GM08714 (cell line): ENCODE data around the gene RPLP1.

ENCODE experiments used
- H3K4me3 ChIP-seq: fragments of 200-500 bp; sonication (Bioruptor generic); 2 replicates; pipeline ENCODE4 v1.5.1; 2014; ENCODE audit warnings: mild to moderate bottlenecking, low read length, inconsistent platforms
- ZNF274 ChIP-seq: IDR thresholded peaks from 2 replicates; pipeline ENCODE4 v1.6.1; 2012; ENCODE audit warnings: mild to moderate bottlenecking, low read depth, low read length

RPLP1 gene

GRCh38 chr15:69451951-69452691, 497 bp upstream of the RPLP1 start:
- H3K4me3 ChIP-seq, result peak overlapping the region; percentile 66; the same call in 1 of the 2 replicates
- TF ChIP-seq ZNF274, result no peak

- no peak for TF ChIP-seq ZNF274
- peak overlapping the region; percentile 85 for H3K4me3 ChIP-seq
These were observed 2.3 kb downstream of the RPLP1 start for GRCh38 chr15:69454953-69455352.

GRCh38 chr15:69456208-69457166, 3.9 kb downstream of the RPLP1 start:
- no peak overlapping the region for H3K4me3 ChIP-seq
- TF ChIP-seq ZNF274, result no peak

- no peak overlapping the region for H3K4me3 ChIP-seq
- no peak for TF ChIP-seq ZNF274
These were observed 5.0 kb downstream of the RPLP1 start for GRCh38 chr15:69457304-69458280.

- no peak overlapping the region for H3K4me3 ChIP-seq
- no peak for TF ChIP-seq ZNF274
These were observed 6.4 kb downstream of the RPLP1 start for GRCh38 chr15:69459066-69459465.

- H3K4me3 ChIP-seq, result no peak overlapping the region
- no peak for TF ChIP-seq ZNF274
These were observed 7.9 kb downstream of the RPLP1 start for GRCh38 chr15:69460481-69460880.

GRCh38 chr15:69462030-69462492, 9.4 kb downstream of the RPLP1 start:
- TF ChIP-seq ZNF274, result no peak
- peak overlapping the region; percentile 10; the same call in 1 of the 2 replicates for H3K4me3 ChIP-seq

GRCh38 chr15:69462493-69463181, 10.0 kb downstream of the RPLP1 start:
- H3K4me3 ChIP-seq, result peak overlapping the region; percentile 61; the same call in 1 of the 2 replicates
- TF ChIP-seq ZNF274, result no peak

GRCh38 chr15:69463182-69463756, 10.7 kb downstream of the RPLP1 start:
- peak overlapping the region; percentile 61; the same call in 1 of the 2 replicates for H3K4me3 ChIP-seq
- TF ChIP-seq ZNF274, result no peak

GRCh38 chr15:69465253-69465652, 12.6 kb downstream of the RPLP1 start:
- no peak for TF ChIP-seq ZNF274

GRCh38 chr15:69466733-69467132, 14.1 kb downstream of the RPLP1 start:
- TF ChIP-seq ZNF274, result no peak

More at GRCh38 chr15:69465253-69465652, 12.6 kb downstream of the RPLP1 start:
- H3K4me3 ChIP-seq, result no peak overlapping the region

GRCh38 chr15:69467636-69468035, 15.0 kb downstream of the RPLP1 start:
- no peak overlapping the region for H3K4me3 ChIP-seq
- no peak for TF ChIP-seq ZNF274

More at GRCh38 chr15:69466733-69467132, 14.1 kb downstream of the RPLP1 start:
- H3K4me3 ChIP-seq, result no peak overlapping the region
